ENCODE data around the gene ADAM19.
A peak's percentile ranks its signal among the peaks of the same experiment; 100 is the strongest.
"Not testable (repeated sequence)": the region's sequence is repeated elsewhere in the genome, so short reads cannot be mapped to it uniquely, and the experiment has no call there.

ADAM19 gene

GRCh38 chr5:157513182-157513581 is 62.4 kb downstream of the ADAM19 start:
- DNase-seq: no peak

DNA sequence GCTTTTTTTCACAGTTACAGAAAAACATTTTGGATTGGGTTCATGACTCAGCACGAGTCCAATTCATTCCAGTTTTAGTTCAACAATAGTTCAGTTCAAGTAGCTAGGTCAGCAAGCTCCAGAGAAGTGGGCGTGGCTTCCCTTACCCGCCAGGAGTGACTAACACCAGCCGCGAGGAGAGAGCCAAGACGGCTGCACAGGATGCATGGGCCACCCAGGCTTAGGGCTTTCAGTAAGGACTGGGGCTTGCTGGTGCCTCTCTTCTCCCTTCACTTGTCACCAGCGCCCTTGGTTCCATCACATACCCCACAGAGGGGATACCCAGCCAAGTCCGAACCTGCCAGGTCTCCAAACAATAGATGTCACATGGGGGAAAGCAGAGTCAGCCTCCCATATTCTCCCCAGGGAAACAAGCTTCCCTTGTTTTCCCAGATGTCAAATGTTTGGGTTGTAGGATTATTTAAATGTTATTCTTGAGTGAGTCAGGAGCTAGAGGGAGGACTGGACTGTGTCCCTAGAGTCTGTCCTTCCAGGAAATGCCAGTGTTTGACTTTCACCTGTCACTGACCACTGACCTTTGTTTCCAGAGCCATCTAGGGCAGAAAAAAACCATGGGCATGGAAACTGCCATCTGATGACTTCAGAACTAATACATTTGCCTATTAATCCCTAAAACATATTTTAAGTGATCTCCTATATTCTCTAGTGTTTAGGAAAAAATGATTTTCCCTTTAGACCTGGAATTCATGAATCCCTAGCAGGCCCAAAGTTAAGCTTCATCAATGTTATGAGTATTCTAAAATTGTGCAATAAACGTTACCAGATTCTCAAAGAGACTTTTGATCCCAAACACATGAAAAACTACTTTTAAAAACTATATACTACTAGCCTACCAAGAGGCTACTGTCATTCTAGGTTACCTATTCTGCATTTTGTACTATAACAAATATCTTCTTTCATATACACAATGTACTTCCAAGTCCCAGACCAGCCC is 63.6 kb downstream of the ADAM19 start:
- peak; percentile 66 for DNase-seq

DNA sequence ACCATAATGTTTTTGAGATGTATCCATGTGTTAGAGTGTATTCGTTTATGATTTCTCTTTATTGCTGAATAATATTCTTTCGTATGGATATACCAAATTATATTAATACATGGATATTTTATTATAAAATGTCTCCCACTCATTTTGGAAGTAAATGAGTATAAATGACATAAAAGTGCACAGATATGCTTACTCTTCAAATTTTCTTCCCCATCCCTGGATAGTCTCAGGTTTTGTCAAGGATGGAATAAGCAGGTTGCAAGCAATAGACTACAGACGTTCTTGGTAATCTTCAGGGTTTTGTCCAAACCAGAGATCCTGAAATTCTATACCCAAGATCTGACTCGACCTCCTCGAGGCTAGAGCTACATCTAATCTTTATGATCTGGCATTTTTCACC is 64.9 kb downstream of the ADAM19 start:
- DNase-seq: no peak

DNA sequence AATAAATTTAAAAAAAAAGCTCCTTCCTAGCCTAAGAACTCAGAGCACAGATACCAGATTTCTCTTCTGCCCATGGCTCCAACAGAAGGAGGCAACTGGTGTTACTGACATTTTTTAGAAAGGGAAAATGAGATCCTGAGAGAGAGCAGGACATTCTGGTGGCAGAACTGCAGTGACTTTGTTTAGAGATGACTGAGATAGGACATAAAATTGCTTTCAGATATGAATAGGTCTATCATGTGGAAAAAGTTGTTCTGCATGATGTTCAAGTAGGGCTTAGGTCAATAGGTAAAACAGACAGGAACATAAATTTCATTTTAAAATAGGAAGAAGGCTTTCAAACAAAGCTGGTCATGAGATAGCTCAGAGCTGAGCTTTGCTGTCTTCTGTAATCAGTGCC is 66.0 kb downstream of the ADAM19 start:
- DNase-seq: no peak

- no peak for DNase-seq
Measured at GRCh38 chr5:157509093-157509492, 66.5 kb downstream of the ADAM19 start.

GRCh38 chr5:157506981-157507780 is 68.4 kb downstream of the ADAM19 start:
- no peak for DNase-seq

GRCh38 chr5:157506066-157506590 is 69.4 kb downstream of the ADAM19 start:
- no peak for DNase-seq

DNA sequence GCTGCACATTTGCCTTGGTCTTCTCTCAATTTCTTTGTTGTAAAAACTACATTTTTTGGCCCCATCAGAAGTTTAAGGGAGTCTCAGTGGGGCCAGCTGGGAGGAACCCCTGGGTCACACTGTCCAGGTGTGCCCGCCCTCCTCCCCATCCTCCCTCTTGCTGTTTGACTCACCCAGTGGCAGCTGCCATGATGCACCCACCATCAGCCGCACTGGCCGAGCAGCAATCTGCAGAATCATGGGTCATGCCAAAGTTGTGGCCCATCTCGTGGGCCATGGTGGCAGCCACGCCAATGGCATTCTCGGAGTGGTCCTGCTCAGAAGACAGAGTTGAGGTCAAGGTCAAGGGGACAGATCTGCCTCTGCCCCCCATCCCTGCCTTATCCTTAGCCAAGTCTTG is 70.1 kb downstream of the ADAM19 start:
- no peak for DNase-seq

- no peak for DNase-seq
Measured at GRCh38 chr5:157504053-157504452, 71.5 kb downstream of the ADAM19 start.

DNA sequence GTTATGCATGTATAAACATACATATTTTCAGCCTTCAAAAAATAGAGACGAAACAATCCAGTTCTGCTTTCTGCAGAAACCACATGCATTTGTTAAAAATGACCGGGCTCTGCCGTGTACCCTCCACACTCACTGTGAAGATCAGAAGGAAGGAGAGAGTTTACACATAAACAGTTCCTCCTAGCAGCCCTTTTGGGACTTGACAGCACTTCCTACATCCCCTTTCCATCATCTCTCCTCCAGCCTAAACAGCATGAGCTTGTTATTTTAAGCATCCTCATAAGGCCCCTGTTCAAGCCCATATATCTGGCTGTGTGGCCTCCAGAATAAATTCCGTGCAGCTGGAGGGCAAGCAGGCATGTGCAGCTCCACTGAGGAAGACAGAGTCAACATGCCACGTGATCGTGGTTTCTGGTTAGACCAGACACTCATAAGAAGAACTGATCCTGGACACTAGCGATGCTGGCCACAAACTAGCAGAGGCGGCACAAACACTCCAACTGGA is 73.4 kb downstream of the ADAM19 start:
- DNase-seq: peak; percentile 30

GRCh38 chr5:157497875-157498611 is 77.5 kb downstream of the ADAM19 start:
- no peak for DNase-seq

DNA sequence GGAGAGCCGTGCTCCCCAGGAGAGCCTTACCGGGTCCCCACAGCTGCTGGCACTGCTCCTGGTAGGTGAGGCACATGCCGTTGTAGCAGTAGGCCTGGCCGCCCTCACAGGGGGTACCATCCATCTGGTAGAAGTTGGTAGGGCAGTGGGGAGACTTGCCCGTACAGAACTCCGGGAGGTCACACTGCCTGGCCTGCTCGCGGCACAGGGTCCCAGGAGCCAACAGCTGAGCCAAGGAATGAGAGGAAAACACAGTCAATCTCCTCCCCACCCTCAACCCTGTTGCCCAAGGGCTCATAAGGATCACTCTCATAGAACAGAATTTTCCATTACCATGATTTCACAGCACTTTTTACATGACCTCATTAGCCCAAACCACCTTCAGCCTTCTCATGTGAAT is 78.7 kb downstream of the ADAM19 start:
- no peak for DNase-seq

GRCh38 chr5:157494178-157494832 is 81.3 kb downstream of the ADAM19 start:
- no peak for DNase-seq

DNA sequence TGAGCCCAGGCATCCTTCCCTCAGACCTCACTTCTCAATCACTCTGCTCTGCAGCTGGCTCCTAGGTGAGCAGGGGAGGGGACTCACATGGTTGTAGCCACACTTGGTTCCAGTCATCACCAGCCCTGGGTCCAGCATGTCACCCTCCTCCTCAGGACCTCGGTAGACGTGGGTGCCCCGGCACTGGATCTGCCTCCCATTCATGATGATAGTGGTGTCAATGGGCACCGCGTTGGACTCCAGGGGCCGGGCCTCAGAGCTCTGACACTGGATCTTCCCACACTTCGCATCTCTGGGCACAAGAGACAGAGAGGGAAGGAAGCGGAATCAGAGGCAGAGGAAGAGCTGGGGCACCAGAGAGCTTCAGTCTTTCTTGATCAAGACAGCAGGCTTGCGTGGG is 82.7 kb downstream of the ADAM19 start:
- DNase-seq: no peak

DNA sequence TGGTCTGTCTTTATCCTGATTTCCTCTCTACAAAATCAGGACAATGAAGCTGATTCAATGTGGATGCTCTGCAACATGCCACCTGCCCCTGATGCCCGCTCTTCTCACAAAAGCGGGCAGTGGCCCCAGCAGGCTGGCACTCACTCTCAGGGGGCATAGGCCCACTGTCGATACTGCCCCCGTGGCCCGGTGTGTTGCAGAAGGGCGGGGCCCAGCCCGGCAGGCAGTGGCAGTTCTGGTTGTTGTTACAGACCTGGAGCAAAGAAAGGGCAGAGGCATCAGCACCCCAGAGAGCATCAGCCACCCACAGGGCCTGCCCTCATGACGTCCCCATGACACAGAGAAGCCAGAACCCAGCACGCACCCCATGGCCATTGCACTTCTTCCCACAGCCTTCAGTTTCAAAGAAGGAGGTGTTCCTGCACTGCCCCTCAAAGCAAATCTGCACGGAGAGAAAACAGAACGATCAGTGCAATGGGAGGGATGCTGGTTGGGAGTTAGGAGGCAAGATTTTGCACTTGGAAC is 84.0 kb downstream of the ADAM19 start:
- DNase-seq: no peak

GRCh38 chr5:157487358-157487757 is 88.2 kb downstream of the ADAM19 start:
- no peak for DNase-seq

- DNase-seq: no peak
Measured at GRCh38 chr5:157486861-157487260, 88.7 kb downstream of the ADAM19 start.

DNA sequence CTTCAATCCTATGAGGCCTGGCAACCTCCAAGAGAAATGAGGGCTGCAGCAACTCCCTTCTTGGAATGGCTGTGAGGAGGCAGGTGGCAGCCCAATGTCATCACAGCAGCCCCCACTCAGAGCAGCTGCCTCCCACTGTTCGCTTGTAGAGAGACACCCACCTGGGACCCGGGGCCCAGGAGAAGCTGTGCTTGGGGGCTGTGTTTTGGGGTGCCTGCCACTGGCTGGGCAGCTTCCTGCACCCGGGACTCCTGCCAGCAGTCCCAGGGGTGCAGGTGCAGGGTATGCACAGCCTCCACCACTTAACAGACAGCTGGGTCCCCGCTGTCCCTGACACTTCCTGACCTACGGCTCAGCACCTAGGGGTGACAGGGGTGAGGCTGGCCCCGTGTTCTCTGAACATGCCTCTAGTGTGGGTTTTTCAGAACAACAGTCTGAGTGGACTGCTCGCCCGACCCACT is 89.3 kb downstream of the ADAM19 start:
- DNase-seq: no peak

DNA sequence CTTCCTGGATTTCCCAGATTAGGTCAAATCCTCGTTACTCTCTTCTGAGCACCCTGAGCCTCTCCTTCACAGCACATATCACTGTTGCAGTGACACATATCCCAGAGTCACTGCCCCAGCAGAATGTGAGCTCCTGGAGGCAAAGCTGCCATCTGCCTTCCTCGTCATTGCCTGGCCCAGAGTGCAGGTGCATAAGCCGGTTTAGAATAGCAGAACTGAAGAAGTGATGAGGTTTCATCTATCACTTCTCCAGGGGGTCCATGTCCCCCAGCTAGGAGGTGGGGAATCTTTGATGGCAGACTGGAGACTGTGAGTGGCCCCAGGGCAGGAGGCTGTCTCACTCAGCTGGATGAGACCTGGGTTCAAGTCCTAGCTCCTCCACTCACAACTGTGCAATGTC is 89.8 kb downstream of the ADAM19 start:
- no peak for DNase-seq

GRCh38 chr5:157485340-157485739 is 90.2 kb downstream of the ADAM19 start:
- DNase-seq: no peak

GRCh38 chr5:157484768-157485167 is 90.8 kb downstream of the ADAM19 start:
- no peak for DNase-seq

DNA sequence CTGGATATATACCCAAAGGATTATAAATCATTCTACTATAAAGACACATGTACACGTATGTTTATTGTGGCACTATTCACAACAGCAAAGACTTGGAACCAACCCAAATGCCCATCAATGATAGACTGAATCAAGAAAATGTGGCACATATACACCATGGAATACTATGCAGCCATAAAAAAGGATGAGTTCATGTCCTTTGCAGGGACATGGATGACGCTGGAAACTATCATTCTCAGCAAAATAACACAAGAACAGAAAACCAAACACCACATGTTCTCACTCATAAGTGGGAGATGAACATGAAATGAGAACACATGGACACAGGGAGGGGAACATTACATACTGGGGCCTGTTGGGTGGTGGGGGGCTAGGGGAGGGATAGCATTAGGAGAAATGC is 92.9 kb downstream of the ADAM19 start:
- not testable (repeated sequence) for DNase-seq

Data from activated CD4-positive, alpha-beta T cell treated with anti-CD3 and anti-CD28 coated beads, Interleukin-2, Interleukin-6, amounts not matched to agents 100 ng/mL and 50 ng/mL, durations not matched to agents 16 hours and 8 hours (primary cell).